Amniotic epithelial cell (primary cell): ENCODE data around the gene TPT1.
"Not testable (repeated sequence)": the region's sequence is repeated elsewhere in the genome, so short reads cannot be mapped to it uniquely, and the experiment has no call there.

Experiments
- DNase-seq: peaks from one replicate; pipeline ENCODE4 v3.0.0-alpha.2; 2010; ENCODE audit warnings: low read depth

The TPT1 gene

DNA sequence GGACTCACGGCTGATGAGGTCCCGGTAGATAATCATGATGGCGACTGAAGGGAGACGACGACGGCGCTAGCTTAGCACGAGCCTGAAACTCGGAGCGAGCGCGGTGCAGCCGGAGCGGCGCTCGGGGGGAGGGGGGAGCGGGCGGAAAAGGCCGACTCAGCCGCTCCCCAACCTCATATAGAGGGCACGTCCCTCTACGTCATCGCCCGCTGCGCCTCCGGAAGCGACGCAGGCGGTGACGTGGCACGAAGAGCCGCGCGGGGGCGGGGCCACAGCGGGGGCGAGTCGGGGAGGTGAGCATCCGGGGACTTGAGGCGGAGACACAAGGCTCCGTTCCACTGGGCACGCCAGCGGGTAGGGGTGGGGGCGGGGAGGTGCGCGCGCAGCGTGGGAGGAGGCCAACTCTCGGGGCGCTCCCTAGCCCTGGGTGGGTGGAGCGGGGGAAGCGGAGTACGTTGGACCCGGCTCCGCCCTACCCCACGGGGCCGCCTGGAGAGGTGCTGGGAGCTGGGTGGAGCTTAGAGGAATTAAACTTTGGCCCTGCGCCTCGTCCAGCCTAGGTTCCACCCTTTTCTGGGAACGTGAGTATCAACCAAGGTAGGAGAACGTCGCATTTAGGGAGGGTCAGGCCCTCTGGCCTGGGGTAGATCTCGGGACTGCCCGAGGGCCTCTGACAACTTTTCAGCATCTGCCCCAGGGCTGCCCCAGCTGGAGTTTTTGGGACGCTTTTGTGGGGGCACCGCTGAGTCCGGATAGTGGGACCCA lies at the start of gene TPT1:
Gene TPT1, minus strand, starts transcription at position 150 of the 765 bp plus-strand sequence. Its CDS starts 114 bp downstream, at position 36.
- peak; percentile 96 for DNase-seq

DNA sequence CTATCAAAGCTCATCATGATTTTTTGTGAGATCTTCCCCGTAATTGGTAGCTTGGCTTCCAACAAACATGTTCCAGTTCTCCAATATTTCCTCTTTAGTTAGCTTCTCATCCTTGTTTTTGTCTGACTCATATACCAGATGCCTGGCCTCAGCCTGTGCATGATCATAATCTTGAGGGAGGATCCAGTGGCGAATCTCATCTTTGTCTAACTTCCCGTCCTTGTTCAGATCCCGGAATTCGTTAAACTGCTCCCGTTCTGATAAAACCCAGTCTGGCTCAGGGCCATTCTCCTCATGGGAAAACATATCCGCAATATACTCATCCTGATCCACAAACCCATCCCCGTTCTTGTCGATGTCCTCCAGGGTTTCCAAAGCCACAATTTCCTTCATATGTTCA lies 49.4 kb upstream of the TPT1 start:
- peak; percentile 8 for DNase-seq

DNA sequence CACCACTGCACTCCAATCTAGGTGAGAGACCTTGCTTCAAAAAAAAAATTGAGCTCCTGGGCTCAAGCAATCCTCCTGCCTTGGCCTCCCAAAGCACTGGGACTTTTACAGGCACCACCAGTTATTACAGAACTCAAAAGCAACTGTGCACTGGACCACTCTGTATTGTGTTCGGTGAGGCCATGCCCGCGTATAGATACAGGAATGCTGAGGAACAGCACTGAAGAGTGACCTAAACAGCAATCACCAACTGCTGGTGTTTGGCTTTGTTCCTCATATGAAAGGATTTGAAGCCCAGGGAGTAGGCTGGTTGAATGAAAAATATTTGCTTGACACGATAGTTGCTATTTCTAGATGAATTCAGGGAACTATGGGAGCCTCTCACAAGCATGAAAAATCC lies 47.7 kb upstream of the TPT1 start:
- no peak for DNase-seq

DNA sequence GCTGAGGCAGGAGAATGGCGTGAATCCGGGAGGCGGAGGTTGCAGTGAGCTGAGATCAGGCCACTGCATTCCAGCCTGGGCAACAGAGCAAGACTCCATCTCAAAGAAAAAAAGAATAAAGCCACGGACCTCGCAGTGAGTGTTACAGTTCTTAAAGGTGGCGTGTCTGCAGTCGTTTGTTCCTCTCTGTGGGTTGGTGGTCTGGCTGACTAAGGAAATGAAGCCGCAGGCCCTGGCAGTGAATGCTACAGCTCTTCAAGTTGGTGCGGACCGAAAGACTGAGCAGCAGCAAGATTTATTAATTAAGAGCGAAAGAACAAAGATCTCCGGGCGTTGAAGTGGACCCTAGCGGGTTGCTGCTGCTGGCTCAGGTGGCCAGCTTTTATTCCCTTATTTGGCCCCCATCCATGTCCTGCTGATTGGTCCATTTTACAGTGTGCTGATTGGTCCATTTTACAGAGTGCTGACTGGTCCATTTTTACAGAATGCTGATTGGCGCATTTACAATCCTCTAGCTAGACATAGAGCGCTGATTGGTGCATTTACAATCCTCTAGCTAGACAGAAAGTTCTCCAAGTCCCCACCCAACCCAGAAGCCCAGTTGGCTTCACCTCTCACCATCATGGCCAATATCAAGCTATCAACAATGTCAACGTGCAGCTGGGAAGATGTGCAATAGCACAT lies 46.1 kb upstream of the TPT1 start:
- DNase-seq: not testable (repeated sequence)

DNA sequence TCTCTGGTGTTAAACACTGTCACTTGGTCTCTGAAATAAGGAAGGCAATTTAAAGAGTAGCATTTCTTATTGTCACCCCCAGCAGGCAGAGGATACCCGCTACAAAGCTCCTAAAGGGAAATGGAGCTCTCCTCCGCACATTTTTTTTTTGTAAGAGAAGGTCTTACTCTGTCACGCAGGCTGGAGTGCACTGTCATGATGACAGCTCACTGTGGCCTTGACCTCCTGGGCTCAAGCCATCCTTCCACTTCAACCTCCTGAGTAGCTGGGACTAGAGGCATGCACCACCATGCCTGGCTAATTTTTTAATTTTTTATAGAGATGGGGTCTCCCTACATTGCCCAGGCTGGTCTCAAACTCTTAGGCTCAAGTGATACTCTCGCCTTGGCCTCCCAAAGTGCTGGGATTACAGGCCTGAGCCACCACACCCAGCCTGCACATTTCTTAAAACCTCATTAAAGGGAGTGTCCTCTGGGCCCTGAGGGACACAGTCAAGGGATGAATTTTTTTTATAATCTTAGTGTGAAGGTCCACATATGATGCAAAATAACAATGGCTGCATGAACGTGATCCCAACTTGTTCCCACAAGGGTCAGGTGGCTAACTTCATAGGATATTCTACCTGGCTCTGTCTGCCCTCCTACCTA lies 45.0 kb upstream of the TPT1 start:
- DNase-seq: no peak

DNA sequence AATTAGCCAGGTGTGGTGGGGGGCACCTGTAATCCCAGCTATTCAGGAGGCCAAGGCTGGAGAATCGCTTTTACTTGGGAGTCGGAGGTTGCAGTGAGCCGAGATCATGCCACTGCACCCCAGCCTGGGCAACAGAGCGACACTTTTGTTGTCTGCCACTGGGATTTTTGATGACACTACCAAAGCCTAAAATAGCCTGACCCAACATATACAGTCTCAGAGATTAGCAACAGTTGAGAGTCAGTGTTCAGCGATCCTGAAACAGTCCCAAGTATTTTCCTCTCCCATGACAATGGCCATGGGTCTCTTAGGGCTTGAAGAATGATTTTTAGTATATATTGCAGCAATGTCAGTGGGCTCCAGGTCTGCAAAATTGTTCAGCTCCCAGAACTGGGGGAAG lies 44.3 kb upstream of the TPT1 start:
- no peak for DNase-seq

DNA sequence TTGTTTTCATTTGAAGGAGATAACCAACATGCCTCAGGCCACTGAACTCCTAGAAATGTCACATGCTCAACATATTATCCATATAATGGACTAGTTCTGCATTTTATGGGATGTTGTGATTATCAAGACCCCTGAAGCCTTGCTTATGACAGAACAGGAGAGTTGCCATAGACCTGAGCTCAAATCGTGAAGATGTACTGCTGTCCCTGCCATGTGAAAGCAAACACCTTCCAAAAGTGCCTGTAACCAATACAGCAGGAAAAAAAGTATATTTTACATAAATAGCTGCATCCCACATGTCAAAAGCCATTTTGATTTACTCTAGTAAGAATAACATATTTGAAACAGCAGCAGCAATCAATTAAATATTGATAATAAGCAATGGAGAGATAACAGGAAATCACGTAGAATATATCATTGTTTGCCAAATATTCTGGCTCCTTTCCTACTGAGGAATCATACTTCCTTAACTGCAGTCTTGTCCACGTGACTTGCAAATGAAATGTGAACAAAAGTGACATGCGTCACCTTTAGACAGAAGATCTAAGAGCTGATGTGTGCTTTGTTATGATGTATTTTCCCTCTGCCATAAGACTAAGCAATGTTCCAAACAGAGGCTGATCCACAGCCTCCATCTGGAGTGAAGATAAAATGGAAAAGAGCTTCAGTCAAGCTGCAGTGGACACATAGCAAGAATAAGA lies 43.6 kb upstream of the TPT1 start:
- DNase-seq: no peak

DNA sequence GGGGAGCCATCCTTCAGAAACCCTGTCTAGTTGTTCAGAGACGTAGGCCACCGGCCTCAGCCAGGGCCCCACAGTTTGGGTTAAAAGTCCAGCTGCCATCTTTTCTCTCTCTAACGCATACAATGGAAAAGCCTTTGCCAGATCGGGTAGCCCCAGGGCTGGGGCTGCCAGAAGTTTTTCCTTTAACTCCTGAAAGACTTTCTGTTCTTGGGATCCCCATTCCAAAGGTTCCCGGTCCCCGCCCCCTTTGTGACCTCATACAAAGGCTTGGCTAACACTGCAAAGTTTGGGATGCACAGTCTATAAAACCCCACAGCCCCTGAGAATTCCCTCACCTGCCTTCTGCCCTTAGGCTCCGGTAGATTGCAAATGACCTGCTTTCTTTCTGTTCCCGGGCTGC lies 41.8 kb upstream of the TPT1 start:
- not testable (repeated sequence) for DNase-seq

DNA sequence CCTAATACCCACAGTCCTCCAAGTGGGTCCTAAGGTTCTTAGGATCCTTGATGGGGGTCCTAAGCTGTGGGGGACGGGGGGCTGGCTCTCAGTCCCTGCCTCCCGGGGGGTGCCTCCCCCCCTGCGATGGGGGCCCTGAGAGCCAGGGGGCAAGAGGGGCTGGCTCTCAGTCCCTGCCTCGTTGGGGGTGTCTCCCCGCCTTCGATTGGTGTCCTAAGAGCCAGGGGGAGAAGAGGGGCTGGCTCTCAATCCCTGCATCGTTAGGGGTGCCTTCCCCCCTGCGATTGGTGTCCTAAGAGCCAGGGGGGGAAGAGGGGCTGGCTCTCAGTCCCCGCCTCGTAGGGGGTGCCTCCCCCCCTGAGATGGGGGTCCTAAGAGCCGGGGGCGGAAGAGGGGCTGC lies 40.2 kb upstream of the TPT1 start:
- no peak for DNase-seq

DNA sequence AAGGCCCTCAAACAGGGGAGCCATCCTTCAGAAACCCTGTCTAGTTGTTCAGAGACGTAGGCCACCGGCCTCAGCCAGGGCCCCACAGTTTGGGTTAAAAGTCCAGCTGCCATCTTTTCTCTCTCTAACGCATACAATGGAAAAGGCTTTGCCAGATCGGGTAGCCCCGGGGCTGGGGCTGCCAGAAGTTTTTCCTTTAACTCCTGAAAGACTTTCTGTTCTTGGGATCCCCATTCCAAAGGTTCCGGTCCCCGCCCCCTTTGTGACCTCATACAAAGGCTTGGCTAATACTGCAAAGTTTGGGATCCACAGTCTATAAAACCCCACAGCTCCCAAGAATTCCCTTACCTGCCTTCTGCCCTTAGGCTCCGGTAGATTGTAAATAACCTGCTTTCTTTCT lies 39.7 kb upstream of the TPT1 start:
- not testable (repeated sequence) for DNase-seq

DNA sequence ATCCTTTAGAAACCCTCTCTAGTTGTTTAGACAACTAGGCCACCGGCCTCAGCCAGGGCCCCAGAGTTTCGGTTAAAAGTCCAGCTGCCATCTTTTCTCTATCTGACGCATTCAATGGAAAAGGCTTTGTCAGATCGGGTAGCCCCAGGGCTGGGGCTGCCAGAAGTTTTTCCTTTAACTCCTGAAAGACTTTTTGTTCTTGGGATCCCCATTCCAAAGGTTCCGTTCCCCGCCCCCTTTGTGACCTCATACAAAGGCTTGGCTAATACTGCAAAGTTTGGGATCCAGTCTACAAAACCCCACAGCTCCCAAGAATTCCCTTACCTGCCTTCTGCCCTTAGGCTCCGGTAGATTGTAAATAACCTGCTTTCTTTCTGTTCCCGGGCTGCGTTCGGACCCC lies 38.5 kb upstream of the TPT1 start:
- DNase-seq: not testable (repeated sequence)

DNA sequence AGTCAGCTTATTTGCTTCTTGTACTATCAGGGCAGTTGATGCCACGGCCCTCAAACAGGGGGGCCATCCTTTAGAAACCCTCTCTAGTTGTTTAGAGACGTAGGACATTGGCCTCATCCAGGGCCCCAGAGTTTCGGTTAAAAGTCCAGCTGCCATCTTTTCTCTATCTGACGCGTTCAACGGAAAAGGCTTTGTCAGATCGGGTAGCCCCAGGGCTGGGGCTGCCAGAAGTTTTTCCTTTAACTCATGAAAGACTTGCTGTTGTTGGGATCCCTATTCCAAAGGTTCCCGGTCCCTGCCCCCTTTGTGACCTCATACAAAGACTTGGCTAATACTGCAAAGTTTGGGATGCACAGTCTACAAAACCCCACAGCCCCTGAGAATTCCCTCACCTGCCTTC lies 37.8 kb upstream of the TPT1 start:
- DNase-seq: not testable (repeated sequence)

DNA sequence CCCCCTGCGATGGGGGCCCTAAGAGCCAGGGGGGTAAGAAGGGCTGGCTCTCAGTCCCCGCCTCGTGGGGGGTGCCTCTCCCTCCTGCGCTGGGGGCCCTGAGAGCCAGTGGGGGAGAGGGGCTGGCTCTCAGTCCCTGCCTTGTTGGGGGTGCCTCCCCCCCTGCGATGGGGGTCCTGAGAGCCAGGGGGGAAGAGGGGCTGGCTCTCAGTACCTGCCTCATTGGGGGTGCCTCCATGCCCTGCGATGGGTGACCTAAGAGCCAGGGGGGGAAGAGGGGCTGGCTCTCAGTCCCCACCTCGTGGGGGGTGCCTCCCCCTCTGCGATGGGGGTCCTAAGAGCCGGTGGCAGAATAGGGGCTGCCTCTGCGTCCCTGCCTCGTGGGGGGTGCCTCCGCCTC lies 36.3 kb upstream of the TPT1 start:
- not testable (repeated sequence) for DNase-seq

DNA sequence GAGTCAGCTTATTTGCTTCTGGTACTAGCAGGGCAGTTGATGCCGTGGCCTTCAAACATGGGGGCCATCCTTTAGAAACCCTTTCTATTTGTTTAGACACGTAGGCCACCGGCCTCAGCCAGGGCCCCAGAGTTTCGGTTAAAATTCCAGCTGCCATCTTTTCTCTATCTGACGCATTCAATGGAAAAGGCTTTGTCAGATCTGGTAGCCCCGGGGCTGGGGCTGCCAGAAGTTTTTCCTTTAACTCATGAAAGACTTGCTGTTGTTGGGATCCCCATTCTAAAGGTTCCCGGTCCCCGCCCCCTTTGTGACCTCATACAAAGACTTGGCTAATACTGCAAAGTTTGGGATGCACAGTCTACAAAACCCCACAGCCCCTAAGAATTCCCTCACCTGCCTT lies 35.7 kb upstream of the TPT1 start:
- DNase-seq: not testable (repeated sequence)

DNA sequence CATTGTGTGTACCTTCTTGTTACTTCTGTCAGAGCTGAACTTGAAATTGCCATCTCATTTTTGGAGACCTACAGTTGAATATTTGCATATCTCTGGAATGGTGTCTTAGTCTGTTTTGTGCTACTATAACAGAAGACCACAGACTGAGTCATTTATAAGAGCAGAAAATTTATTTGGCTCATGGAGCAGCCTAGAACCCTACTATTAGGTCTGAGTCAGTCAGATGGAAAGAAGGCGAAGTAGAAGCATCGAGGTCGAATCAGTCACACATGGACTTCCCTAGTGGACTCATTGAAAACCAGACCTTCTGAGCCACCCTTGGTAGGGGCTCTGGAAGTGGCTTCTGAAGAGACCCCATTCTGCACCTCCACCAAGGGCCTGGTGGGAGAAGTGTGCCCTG lies 33.9 kb upstream of the TPT1 start:
- peak; percentile 36 for DNase-seq

DNA sequence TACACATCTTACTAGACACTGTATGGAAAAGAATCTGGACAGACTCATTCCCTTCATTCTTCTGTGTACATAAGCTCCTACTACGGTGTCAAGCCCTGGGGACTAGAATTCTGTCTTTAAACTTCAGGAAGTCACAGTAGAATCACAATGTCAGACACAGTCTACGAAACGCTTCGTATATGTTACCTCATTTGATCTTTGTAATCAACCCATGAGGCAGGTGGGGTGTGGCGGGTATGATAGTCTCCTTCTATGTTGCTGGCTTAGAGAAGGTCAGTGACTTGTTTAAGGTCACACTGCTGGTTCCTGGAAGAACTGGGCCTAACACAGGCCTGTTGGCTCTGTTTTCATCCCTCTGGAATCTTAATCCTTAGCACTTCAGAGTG lies 32.2 kb upstream of the TPT1 start:
- no peak for DNase-seq

DNA sequence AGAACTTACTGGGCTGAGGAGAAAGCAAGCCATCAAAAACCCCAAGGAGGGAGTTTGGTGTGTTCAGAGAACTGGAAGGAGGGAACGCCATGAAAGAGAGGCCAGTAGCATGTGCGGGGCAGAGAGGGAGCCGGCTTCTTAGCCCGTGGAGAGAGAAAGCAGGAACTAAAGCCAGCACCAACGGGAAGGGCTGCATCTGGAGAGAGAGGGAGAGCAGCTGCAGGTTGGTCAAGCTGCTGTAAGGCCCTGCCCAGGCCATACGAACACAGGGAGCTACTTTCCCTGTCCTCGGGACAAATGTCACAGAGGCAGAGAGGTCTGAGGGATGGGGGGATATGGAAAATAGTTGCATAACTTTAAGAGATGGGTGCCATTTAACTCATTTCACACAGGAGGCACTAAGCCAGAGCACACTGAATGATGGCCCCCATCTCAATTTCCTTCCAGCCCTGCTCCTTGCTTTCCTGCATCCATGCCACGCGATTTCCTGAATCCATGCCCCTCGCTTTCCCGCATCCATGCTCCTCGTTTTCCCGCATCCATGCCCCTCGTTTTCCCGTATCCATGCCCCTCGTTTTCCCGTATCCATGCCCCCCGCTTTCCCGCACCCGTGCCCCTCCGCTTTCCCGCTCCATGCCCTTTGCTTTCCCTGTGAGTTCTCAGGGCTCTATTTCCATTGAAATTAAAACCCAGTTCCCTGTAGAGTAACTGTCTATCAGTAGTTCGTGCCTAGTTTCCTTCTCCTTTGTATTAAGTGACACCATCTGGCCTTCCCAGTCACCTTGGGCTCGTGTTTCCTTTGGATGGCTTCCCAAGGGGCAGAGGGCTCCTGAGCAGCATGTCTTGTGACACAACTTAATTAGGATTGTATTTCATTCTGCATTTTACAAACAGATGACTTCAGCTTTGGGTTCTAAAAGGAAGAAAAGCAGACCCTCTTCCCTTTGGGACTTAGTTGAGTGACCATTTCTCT lies 31.5 kb upstream of the TPT1 start:
- no peak for DNase-seq

DNA sequence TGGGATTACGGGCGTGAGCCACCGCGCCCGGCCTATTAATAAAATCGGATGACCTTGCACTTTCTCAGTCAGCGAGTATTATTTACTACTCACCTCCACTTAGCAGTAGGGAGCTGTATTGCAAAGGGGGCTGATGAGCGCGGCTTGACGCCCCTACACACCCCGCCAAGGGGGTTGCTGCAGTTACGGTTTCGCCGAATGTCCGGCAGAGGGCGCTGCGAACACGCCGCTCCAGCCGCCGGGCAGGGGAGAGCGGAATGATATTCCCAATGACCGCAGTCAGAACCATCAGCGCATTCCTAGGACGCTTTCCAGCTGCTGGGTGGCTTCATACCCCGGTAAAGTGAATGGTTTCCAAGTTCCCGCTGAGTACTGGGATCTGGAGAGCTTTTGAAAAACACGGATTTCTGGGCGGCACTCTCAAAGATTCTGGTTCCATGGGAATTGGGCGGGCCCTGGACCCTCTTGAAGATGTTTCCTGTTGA lies 30.0 kb upstream of the TPT1 start:
- peak; percentile 82 for DNase-seq

DNA sequence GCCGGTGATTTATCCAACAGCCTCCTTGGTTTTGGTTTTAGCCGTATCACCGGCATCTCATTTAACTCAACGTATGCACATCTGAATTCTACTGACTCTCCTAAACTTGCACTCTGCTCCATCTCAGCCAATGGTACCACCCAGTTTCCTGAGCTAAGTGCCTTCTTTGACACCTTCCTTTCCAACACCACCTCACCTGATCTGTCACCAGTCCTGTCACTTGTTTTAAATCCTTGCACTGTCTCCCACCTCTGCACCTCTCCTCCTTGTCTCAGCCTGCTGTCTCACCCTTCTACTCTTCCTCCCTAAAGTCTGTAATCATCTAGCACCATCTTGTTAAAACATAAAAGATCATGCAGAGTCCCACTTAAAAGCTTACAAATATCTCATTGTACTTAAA lies 28.1 kb upstream of the TPT1 start:
- DNase-seq: no peak

DNA sequence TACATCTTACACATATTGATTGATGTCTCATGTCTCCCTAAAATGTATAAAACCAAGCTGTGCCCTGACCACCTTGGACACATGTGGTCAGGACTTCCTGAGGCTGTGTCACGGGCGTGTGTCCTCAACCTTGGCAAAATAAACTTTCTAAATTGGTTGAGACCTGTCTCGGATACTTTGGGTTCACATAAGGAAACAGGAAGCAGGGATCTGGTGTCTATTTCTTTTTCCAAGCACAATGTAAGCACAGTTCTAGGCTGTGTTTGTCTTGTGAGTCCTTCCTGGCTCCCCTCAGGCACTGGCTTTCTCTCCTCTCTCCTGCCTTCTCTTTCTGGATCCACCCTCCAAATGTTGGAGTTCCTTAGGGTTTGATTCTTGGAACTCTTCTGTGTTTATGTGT lies 27.6 kb upstream of the TPT1 start:
- DNase-seq: no peak

DNA sequence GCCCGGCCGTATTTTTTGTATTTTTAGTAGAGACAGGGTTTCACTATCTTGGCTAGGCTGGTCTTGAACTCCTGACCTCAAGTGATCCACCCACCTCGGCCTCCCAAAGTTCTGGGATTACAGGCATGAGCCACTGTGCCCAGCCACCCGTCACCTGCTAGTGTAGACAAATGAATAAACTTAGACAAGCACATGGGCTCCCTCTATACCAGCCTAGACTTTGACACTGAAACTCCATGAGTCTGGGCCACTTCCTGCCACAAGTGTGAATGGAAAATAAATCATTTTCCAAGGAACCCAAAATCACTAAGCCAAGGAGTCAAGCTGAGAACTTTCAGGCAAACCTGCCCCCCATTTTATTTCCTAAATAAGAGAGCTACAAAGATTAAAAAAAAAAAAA lies 27.0 kb upstream of the TPT1 start:
- no peak for DNase-seq
